ENCODE data around the gene PTX4. TPM values are rescaled to one million over a fixed set of nuclear protein-coding genes. Genes with fewer than 3 reads are reported as not detected.

Gene PTX4
- total RNA-seq, 1 donor from 2014 or later = not detected

DNA sequence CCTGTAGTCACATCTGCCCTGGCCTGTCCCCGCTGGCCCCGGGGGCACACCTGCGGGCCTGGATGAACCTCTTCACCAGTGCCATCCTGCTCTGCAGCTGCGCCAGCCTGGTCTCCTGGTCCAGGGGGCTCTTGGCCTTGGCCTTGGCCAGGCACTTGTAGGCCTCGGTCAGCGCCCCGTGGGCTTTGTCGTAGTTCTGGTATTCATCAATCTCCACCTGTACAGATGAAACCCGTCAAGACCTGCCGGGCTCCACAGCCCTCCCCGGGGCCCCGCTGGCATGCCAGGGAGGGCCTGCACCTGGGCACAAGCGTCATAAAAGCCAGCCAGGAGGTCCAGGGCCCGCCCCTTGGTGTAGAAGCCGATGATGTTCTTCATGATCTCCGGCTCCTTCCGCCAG is 31.1 kb upstream of the PTX4 start:
- Histone ChIP-seq H3K4me1 (no peaks in the 10 kb centered on the region), H3K27me3 (ENCODE audit: low read depth) (no peaks in the 10 kb centered on the region), H3K4me3 (no peak overlapping the region), H3K36me3 (peaks cover 22% of the 10 kb centered on the region), H3K27ac (replicated peaks) (no peak overlapping the region), H3K9me3 (replicated peaks) (peaks cover 4% of the 10 kb centered on the region)
- DNase-seq = no peak
- intact Hi-C loops (cut with micrococcal nuclease) = no loop called here
- no peak for TF ChIP-seq CTCF (IDR thresholded peaks at IDR 0.05; ENCODE audit: borderline replicate concordance)

DNA sequence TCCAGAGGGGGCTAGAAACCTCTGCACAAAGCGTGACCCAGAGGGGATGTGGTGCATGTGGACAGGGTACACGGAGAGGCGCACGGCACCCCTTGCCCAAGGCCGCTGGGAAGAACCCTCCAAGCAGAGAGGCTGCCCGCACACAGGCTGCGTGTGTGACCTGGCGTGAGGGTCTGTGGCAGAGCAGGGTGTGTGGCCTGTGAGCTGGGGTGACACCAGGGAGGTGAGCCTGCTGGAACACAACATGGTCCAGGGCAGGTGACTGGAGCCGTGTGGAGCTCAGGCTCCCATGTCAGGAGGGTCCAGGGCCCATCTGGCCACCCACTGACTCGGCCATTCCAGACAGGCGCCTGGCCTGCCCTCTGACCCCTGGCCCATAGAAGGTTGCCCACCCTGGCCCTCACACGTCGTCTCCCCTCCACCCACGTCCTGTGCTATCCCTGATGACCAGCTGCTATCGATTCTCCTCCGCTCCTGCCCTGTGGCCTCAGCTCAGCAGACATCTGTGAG is 29.9 kb upstream of the PTX4 start:
- Histone ChIP-seq H3K4me3 (no peak overlapping the region), H3K9me3 (replicated peaks) (peaks cover 12% of the 10 kb centered on the region), H3K36me3 (peaks cover 26% of the 10 kb centered on the region), H3K27ac (replicated peaks) (no peak overlapping the region), H3K4me1 (no peaks in the 10 kb centered on the region), H3K27me3 (ENCODE audit: low read depth) (no peaks in the 10 kb centered on the region)
- intact Hi-C loops (cut with micrococcal nuclease) = no loop called here
- TF ChIP-seq CTCF (IDR thresholded peaks at IDR 0.05; ENCODE audit: borderline replicate concordance) = no peak
- DNase-seq = no peak

GRCh38 chr16:1514507-1514906 is 25.8 kb upstream of the PTX4 start:
- TF ChIP-seq CTCF (IDR thresholded peaks at IDR 0.05; ENCODE audit: borderline replicate concordance) = no peak
- no peak for DNase-seq
- intact Hi-C loops (cut with micrococcal nuclease) = no loop called here

GRCh38 chr16:1512774-1513173 is 24.0 kb upstream of the PTX4 start:
- Histone ChIP-seq H3K4me3 (peak overlapping the region; percentile 12), H3K4me1 (peaks cover 44% of the 10 kb centered on the region), H3K9me3 (replicated peaks) (peaks cover 12% of the 10 kb centered on the region), H3K27me3 (ENCODE audit: low read depth) (no peaks in the 10 kb centered on the region), H3K27ac (replicated peaks) (peak overlapping the region; percentile 65), H3K36me3 (peaks cover 5% of the 10 kb centered on the region)
- intact Hi-C loops (cut with micrococcal nuclease) = no loop called here
- DNase-seq = no peak
- TF ChIP-seq CTCF (IDR thresholded peaks at IDR 0.05; ENCODE audit: borderline replicate concordance) = no peak

More at GRCh38 chr16:1514507-1514906, 25.8 kb upstream of the PTX4 start:
- Histone ChIP-seq H3K9me3 (replicated peaks) (peaks cover 12% of the 10 kb centered on the region), H3K4me3 (no peak overlapping the region), H3K27me3 (ENCODE audit: low read depth) (no peaks in the 10 kb centered on the region), H3K27ac (replicated peaks) (no peak overlapping the region), H3K4me1 (peaks cover 31% of the 10 kb centered on the region), H3K36me3 (peaks cover 7% of the 10 kb centered on the region)

DNA sequence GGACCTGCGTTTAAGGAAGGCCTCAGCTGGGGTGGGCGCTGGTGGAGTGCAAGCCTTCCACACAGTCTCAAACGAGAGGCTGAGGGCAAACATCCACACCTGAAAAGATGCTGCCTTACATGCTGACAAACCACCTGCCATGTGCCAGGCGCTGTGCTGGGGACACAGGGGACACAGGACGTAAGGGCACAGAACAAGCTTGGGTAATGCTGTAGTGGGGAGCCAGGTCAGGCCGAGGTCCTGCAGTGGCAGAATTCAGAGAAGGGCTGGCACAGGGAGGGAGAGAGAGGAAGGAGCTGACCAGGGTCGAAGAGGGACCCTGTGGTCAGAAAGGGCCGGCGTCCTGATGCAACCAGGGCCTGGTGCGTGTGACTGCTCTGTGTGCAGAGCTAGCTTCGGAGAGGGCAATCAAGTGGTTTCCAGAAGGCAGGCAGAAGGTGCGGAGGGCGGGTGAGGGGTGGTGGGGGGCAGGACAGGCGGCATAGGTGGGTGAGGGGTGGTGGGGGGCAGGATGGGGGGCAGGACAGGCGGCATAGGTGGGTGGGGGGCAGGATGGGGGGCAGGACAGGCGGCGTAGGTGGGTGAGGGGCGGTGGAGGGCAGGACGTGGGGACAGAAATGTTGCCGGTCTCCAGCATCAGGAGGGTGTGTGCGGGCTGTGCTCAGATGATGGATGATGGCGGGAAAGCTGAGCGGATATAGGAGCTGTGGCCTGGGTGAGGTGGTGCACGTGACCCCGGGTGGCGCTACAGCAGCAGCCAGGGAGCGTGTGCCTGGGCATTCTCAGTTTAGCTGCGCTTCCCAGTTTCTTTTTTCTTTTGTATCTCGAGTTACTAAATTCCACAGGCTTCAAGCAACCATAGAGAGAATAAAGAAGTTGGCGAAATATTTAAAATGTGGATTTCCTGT is 23.2 kb upstream of the PTX4 start:
- DNase-seq = no peak
- intact Hi-C loops (cut with micrococcal nuclease) = no loop called here
- peak overlapping the region; percentile 12 for H3K4me3 ChIP-seq
- H3K9me3 ChIP-seq (replicated peaks) = peaks cover 12% of the 10 kb centered on the region
- H3K4me1 ChIP-seq = peaks cover 44% of the 10 kb centered on the region
- H3K27ac ChIP-seq (replicated peaks) = peak overlapping the region; percentile 97
- no peak for TF ChIP-seq CTCF (IDR thresholded peaks at IDR 0.05; ENCODE audit: borderline replicate concordance)
- no peaks in the 10 kb centered on the region for H3K27me3 ChIP-seq (ENCODE audit: low read depth)
- H3K36me3 ChIP-seq = peaks cover 10% of the 10 kb centered on the region

Data from left ventricle myocardium inferior (tissue), 1 donor.